H1 (cell line): ENCODE data around the gene F8A2. TPM values are rescaled to one million over a fixed set of nuclear protein-coding genes. Genes with fewer than 3 reads are reported as not detected.
"Not testable (repeated sequence)": the region's sequence is repeated elsewhere in the genome, so short reads cannot be mapped to it uniquely, and the experiment has no call there.

Source experiments
- CTCF ChIA-PET: fragments of 300-600 bp; sonication (Branson Sonifier 250); formaldehyde crosslinking; loops from one replicate; lab custom pipeline; 2021; ENCODE audit not compliant: partially characterized antibody; lab: Charles Lee
- POLR2A ChIA-PET: fragments of 300-600 bp; sonication (Branson Sonifier 250); formaldehyde crosslinking; loops from one replicate; lab custom pipeline; 2021; ENCODE audit warnings: inconsistent platforms; ENCODE audit not compliant: partially characterized antibody; lab: Charles Lee
- DNase-seq, 2 experiments: peaks; one replicate each; pipeline versions ENCODE4 v3.0.0 to v3.0.0-alpha.2; 2010 to 2022; ENCODE audit warnings: low spot score in 2 of 2, low read depth in 1 of 2, mixed read lengths in 1 of 2
- FAIRE-seq: peaks from 2 replicates; lab custom pipeline; 2011; peaks lifted over from hg19 to GRCh38; lab: Jason Lieb, UNC
- H2AFZ ChIP-seq: 2 replicates; pipeline ENCODE4 v1.8.1; 2012; ENCODE audit warnings: low read length, inconsistent platforms
- H2AK5ac ChIP-seq: 2 replicates; pipeline ENCODE4 v1.6.1; 2013; ENCODE audit warnings: low read depth, low read length
- H2BK120ac ChIP-seq: replicated peaks from 2 replicates; pipeline ENCODE3; 2013; ENCODE audit warnings: low read depth, low read length, inconsistent platforms
- H2BK12ac ChIP-seq: 2 replicates; pipeline ENCODE4 v1.6.1; 2013; ENCODE audit warnings: low read depth, low read length
- H2BK15ac ChIP-seq: 2 replicates; pipeline ENCODE4 v1.6.1; 2013; ENCODE audit warnings: low read length
- H2BK20ac ChIP-seq: 2 replicates; pipeline ENCODE4 v1.6.1; 2013; ENCODE audit warnings: low read length
- H2BK5ac ChIP-seq: 2 replicates; pipeline ENCODE4 v1.6.1; 2013; ENCODE audit warnings: low read depth, low read length
- H3K14ac ChIP-seq: 2 replicates; pipeline ENCODE4 v1.6.1; 2013; ENCODE audit warnings: inconsistent platforms; ENCODE audit not compliant: insufficient read length
- H3K18ac ChIP-seq: 2 replicates; pipeline ENCODE4 v1.6.1; 2013; ENCODE audit warnings: low read length; ENCODE audit errors: extremely low read depth
- H3K23ac ChIP-seq: 2 replicates; pipeline ENCODE4 v1.6.1; 2013; ENCODE audit warnings: inconsistent platforms; ENCODE audit not compliant: insufficient read length
- H3K23me2 ChIP-seq: 2 replicates; pipeline ENCODE4 v1.6.1; 2013; ENCODE audit warnings: low read depth, low read length
- H3K27ac ChIP-seq: 2 replicates; pipeline ENCODE4 v1.6.1; 2011; ENCODE audit warnings: low read depth, low read length, inconsistent platforms
- H3K27me3 ChIP-seq, 4 experiments: replicated peaks in 1 of 4; 1 replicate in 1 of 4; 2 replicates in 3 of 4; pipeline versions ENCODE4 v1.6.1 to v1.8.1; 2011 to 2013; ENCODE audit warnings: low read length in 3 of 4, mild to moderate bottlenecking in 3 of 4, inconsistent platforms in 2 of 4, mixed read lengths in 2 of 4, moderate library complexity in 1 of 4; ENCODE audit not compliant: control insufficient read depth in 3 of 4, insufficient read depth in 3 of 4; ENCODE audit errors: extremely low read depth in 1 of 4
- H3K36me3 ChIP-seq, 4 experiments: 2 replicates each; pipeline versions ENCODE4 v1.6.1 to v1.8.1; 2011 to 2013; ENCODE audit warnings: mild to moderate bottlenecking in 4 of 4, low read length in 3 of 4, moderate library complexity in 2 of 4, control low read depth in 1 of 4, inconsistent platforms in 1 of 4; ENCODE audit not compliant: insufficient read depth in 4 of 4, control insufficient read depth in 2 of 4
- H3K4ac ChIP-seq: replicated peaks from 2 replicates; pipeline ENCODE3; 2013; ENCODE audit warnings: low read length, low read depth, mixed read lengths, inconsistent platforms; ENCODE audit not compliant: insufficient read length
- H3K4me1 ChIP-seq, 4 experiments: replicated peaks in 1 of 4; 1 replicate in 1 of 4; 2 replicates in 3 of 4; pipeline versions ENCODE4 v1.6.1 to v1.8.1; 2011 to 2013; ENCODE audit warnings: low read length in 3 of 4, inconsistent platforms in 2 of 4, mixed read lengths in 1 of 4; ENCODE audit not compliant: insufficient read depth in 4 of 4, control insufficient read depth in 3 of 4
- H3K4me2 ChIP-seq, 2 experiments: 2 replicates each; pipeline versions ENCODE4 v1.6.1 to v1.8.1; 2011 to 2013; ENCODE audit warnings: low read depth in 2 of 2, low read length in 2 of 2, control low read depth in 1 of 2, inconsistent platforms in 1 of 2, mild to moderate bottlenecking in 1 of 2; ENCODE audit not compliant: insufficient read depth in 1 of 2
- H3K4me3 ChIP-seq, 4 experiments: fragments of 200-600, 300-600 bp in 1 of 4; sonication (generic), shearing (Covaris generic), sonication (Bioruptor Twin) in 1 of 4; 2 replicates each; pipeline versions ENCODE4 v1.5.1 to v1.8.1; 2011 to 2016; ENCODE audit warnings: low read length in 4 of 4, low read depth in 3 of 4, control low read depth in 2 of 4, inconsistent platforms in 2 of 4, mild to moderate bottlenecking in 2 of 4, mixed read lengths in 1 of 4, moderate library complexity in 1 of 4; ENCODE audit not compliant: insufficient read depth in 2 of 4; ENCODE audit errors: extremely low read depth in 1 of 4
- H3K56ac ChIP-seq: replicated peaks from 2 replicates; pipeline ENCODE3; 2013; ENCODE audit warnings: low read depth, mild to moderate bottlenecking, mixed read lengths, low read length, inconsistent platforms; ENCODE audit not compliant: insufficient read length
- H3K79me1 ChIP-seq: 2 replicates; pipeline ENCODE4 v1.6.1; 2013; ENCODE audit warnings: low read depth, low read length, control low read depth
- H3K79me2 ChIP-seq, 2 experiments: 2 replicates each; pipeline versions ENCODE4 v1.6.1 to v1.8.1; 2012 to 2013; ENCODE audit warnings: low read length in 2 of 2, mild to moderate bottlenecking in 2 of 2, inconsistent platforms in 1 of 2; ENCODE audit not compliant: insufficient read depth in 2 of 2, control insufficient read depth in 1 of 2
- H3K9ac ChIP-seq, 4 experiments: replicated peaks in 1 of 4; 1 replicate in 1 of 4; 2 replicates in 3 of 4; pipeline versions ENCODE4 v1.6.1 to v1.8.1; 2011 to 2013; ENCODE audit warnings: low read depth in 3 of 4, low read length in 3 of 4, control low read depth in 2 of 4, mild to moderate bottlenecking in 2 of 4, moderate library complexity in 2 of 4, inconsistent platforms in 1 of 4; ENCODE audit errors: extremely low read depth in 1 of 4
- H3K9me3 ChIP-seq, 2 experiments: 2 replicates each; pipeline versions ENCODE4 v1.6.1 to v1.8.1; 2012 to 2013; ENCODE audit warnings: mild to moderate bottlenecking in 2 of 2, moderate library complexity in 2 of 2, control low read depth in 1 of 2, inconsistent platforms in 1 of 2, low read depth in 1 of 2, low read length in 1 of 2, mixed read lengths in 1 of 2; ENCODE audit not compliant: insufficient read depth in 2 of 2
- H4K20me1 ChIP-seq, 2 experiments: replicated peaks in 1 of 2; 2 replicates each; pipeline versions ENCODE3 to v1.8.1; 2011 to 2013; ENCODE audit warnings: inconsistent platforms in 2 of 2, low read length in 2 of 2, mild to moderate bottlenecking in 1 of 2; ENCODE audit not compliant: insufficient read depth in 2 of 2, control insufficient read depth in 1 of 2
- H4K5ac ChIP-seq: 2 replicates; pipeline ENCODE4 v1.6.1; 2013; ENCODE audit warnings: low read length, low read depth, mixed read lengths, inconsistent platforms; ENCODE audit not compliant: insufficient read length
- H4K8ac ChIP-seq: 2 replicates; pipeline ENCODE4 v1.8.0; 2013; ENCODE audit warnings: mild to moderate bottlenecking, moderate library complexity, low read length, inconsistent platforms; ENCODE audit not compliant: insufficient read depth; ENCODE audit errors: extremely low read depth
- H4K91ac ChIP-seq: replicated peaks from 2 replicates; pipeline ENCODE3; 2013; ENCODE audit warnings: low read length, mixed read lengths, inconsistent platforms; ENCODE audit not compliant: insufficient read length
- WGBS, 2 experiments: shearing (Covaris generic) in 1 of 2; methylation state at CpG; one replicate each; pipeline versions ENCODE4 v1.1.6 to v1.1.7; 2013 to 2015; ENCODE audit warnings: low lambda C conversion rate in 2 of 2, mixed read lengths in 2 of 2, inconsistent platforms in 1 of 2, low coverage in 1 of 2, missing lambda C conversion rate in 1 of 2; ENCODE audit not compliant: insufficient replicate concordance in 2 of 2, insufficient coverage in 1 of 2, insufficient read length in 1 of 2; ENCODE audit errors: extremely low coverage in 1 of 2, missing lambda C conversion rate in 1 of 2; 5-methylcytosine and 5-hydroxymethylcytosine counted together
- long read RNA-seq, 2 experiments: library from RNA in 1 of 2; library from capped mRNA in 1 of 2; stranded (forward); transcript quantifications; one replicate each; pipeline ENCODE4 v2.0.0, GENCODE V29; 2021; ENCODE audit warnings: inconsistent platforms in 1 of 2
- polyA minus RNA-seq, 3 experiments: library from RNA; depleted of rRNA, polyadenylated mRNA; stranded (reverse); fragments of >200 nt; gene quantifications; 1 replicate in 2 of 3; 2 replicates in 1 of 3; pipeline ENCODE4 v1.2.3, GENCODE V29; 2011
- polyA plus RNA-seq, 7 experiments: library from polyadenylated mRNA; depleted of rRNA in 3 of 7; stranded (reverse) in 5 of 7; unstranded in 2 of 7; fragments of >200 nt in 5 of 7; fragments of 200-250 nt in 2 of 7; gene quantifications; 1 replicate in 5 of 7; 2 replicates in 1 of 7; 4 replicates in 1 of 7; pipeline versions ENCODE4 v1.2.1 to v1.2.3, GENCODE V29; 2011 to 2013; ENCODE audit warnings: missing spikeins in 2 of 7, mixed read lengths in 2 of 7
- total RNA-seq: library from RNA; stranded (reverse); fragmentation: NEBNext Ultra II Directional; extraction: Animal tissue kit (Norgen Biotek cat#: 25700); gene quantifications from 2 replicates; pipeline ENCODE4 v1.2.1, GENCODE V29; 2021

The F8A2 gene
- total RNA-seq = not detected in 2 replicates
- polyA plus RNA-seq (2011; rRNA removed) = not detected in 2 replicates
- polyA plus RNA-seq (2011; cell fraction: cytosol; rRNA removed) = not detected
- polyA plus RNA-seq (2011; cell fraction: nucleus; rRNA removed) = not detected
- polyA plus RNA-seq (2012, experiment 1 of 2) = not detected in 4 replicates
- polyA plus RNA-seq (2012, experiment 2 of 2) = not detected
- not detected for polyA plus RNA-seq (2013, experiment 1 of 2)
- polyA plus RNA-seq (2013, experiment 2 of 2) = not detected
- not detected in 2 replicates for polyA minus RNA-seq (2011; rRNA and poly(A)+ RNA removed)
- polyA minus RNA-seq (2011; cell fraction: cytosol; rRNA and poly(A)+ RNA removed) = not detected
- polyA minus RNA-seq (2011; cell fraction: nucleus; rRNA and poly(A)+ RNA removed) = not detected
- long read RNA-seq, experiment 1, partial matches to known transcripts = 0 of 2 reads
- long read RNA-seq, experiment 1, other reads (novel, unspliced or antisense) = 0 of 2 reads
- long read RNA-seq, experiment 2 = 0 reads

DNA sequence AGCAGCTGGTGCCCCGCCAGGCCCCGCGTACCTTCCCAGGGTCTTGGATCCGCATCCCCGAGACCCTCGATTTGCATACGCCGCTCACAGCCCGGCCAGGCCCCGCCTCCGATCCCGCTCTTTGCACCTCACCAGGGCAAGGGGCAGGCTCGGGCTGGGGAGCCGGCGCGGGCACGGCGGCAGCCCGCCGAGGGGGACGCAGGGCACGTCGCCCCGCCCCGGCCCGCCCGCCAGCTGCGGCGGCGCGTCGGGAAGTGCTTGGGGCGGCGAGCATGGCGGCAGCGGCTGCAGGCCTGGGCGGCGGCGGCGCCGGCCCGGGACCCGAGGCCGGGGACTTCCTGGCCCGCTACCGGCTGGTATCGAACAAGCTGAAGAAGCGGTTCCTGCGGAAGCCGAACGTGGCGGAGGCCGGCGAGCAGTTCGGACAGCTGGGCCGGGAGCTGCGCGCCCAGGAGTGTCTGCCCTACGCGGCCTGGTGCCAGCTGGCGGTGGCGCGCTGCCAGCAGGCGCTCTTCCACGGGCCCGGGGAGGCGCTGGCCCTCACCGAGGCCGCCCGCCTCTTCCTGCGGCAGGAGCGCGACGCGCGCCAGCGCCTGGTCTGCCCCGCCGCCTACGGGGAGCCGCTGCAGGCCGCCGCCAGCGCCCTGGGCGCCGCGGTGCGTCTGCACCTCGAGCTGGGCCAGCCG is at the start of gene F8A2:
TSS of gene F8A2 (plus strand) at position 253 of the 686 bp plus-strand sequence. CDS start at position 273, 20 bp downstream.
- DNase-seq, H2BK120ac ChIP-seq, H3K27me3 ChIP-seq, FAIRE-seq, CTCF ChIA-PET, H3K79me1 ChIP-seq, H4K5ac ChIP-seq, H3K9ac ChIP-seq, H2AFZ ChIP-seq, H4K20me1 ChIP-seq, H3K36me3 ChIP-seq, H2BK15ac ChIP-seq, H3K4me2 ChIP-seq, H3K9me3 ChIP-seq, H3K27ac ChIP-seq, H3K18ac ChIP-seq, H3K79me2 ChIP-seq, H3K56ac ChIP-seq, H2BK12ac ChIP-seq, H2BK5ac ChIP-seq, H2BK20ac ChIP-seq, H3K4me3 ChIP-seq, H4K8ac ChIP-seq, H2AK5ac ChIP-seq, H3K14ac ChIP-seq, H4K91ac ChIP-seq, H3K23ac ChIP-seq, H3K4ac ChIP-seq, POLR2A ChIA-PET, H3K23me2 ChIP-seq, H3K4me1 ChIP-seq: not testable (repeated sequence)
- WGBS, 2 experiments = no CpG with 5 or more reads among the region's 90 CpGs
